BLaER1 treated with 17β-estradiol and CSF1 and Interleukin-3, amounts not matched to agents 10 nM and 100 nM (cell line): ENCODE data around the gene TTC22.
A peak's percentile ranks its signal among the peaks of the same experiment; 100 is the strongest.

Experiments
- H3K27ac ChIP-seq, 11 experiments: shearing (Covaris generic); formaldehyde crosslinking; 2 replicates each; pipeline ENCODE4 v1.8.1; 2022
- H3K27me3 ChIP-seq, 11 experiments: shearing (Covaris generic); formaldehyde crosslinking; 2 replicates each; pipeline ENCODE4 v1.8.1; 2022
- H3K36me3 ChIP-seq, 11 experiments: shearing (Covaris generic); formaldehyde crosslinking; 2 replicates each; pipeline ENCODE4 v1.8.1; 2022
- H3K4me1 ChIP-seq, 10 experiments: shearing (Covaris generic); formaldehyde crosslinking; 2 replicates each; pipeline ENCODE4 v1.8.1; 2022
- H3K4me2 ChIP-seq, 11 experiments: shearing (Covaris generic); formaldehyde crosslinking; 2 replicates each; pipeline ENCODE4 v1.8.1; 2022
- H3K4me3 ChIP-seq, 10 experiments: shearing (Covaris generic); formaldehyde crosslinking; 2 replicates each; pipeline ENCODE4 v1.8.1; 2022
- H3K9ac ChIP-seq, 11 experiments: shearing (Covaris generic); formaldehyde crosslinking; 2 replicates each; pipeline ENCODE4 v1.8.1; 2022
- H3K9me3 ChIP-seq, 11 experiments: shearing (Covaris generic); formaldehyde crosslinking; replicated peaks in 1 of 11; 2 replicates each; pipeline ENCODE4 v1.8.1; 2022
- H4K20me1 ChIP-seq, 11 experiments: shearing (Covaris generic); formaldehyde crosslinking; 2 replicates each; pipeline ENCODE4 v1.8.1; 2022
- Cebpa-rat ChIP-seq, 11 experiments: shearing (Covaris generic); IDR thresholded peaks; 2 replicates each; pipeline ENCODE4 v1.8.1; 2022

TTC22 gene

GRCh38 chr1:54811739-54812655 lies 10.9 kb upstream of the TTC22 start:
- no peaks in the 10 kb centered on the region for H3K36me3 ChIP-seq
- no peak overlapping the region for H3K9ac ChIP-seq
- H3K27me3 ChIP-seq, result no peaks in the 10 kb centered on the region
- no peak overlapping the region for H3K4me3 ChIP-seq
- H3K27ac ChIP-seq, result no peak overlapping the region
- peaks cover 0 to 29% (median 7%) of the 10 kb centered on the region in 10 experiments; a peak in 10 of 20 replicates for H3K4me1 ChIP-seq
- no peak overlapping the region for H3K4me2 ChIP-seq
- no peak for TF ChIP-seq Cebpa-rat (IDR thresholded peaks at IDR 0.05)
- no peaks in the 10 kb centered on the region for H3K9me3 ChIP-seq
- H4K20me1 ChIP-seq, result no peaks in the 10 kb centered on the region; a peak in 1 of 22 replicates

- H3K27ac ChIP-seq, result no peak overlapping the region
- no peak overlapping the region for H3K9ac ChIP-seq
- H3K9me3 ChIP-seq, result no peaks in the 10 kb centered on the region
- no peaks in the 10 kb centered on the region; a peak in 1 of 22 replicates for H4K20me1 ChIP-seq
- no peak overlapping the region for H3K4me3 ChIP-seq
- H3K27me3 ChIP-seq, result no peaks in the 10 kb centered on the region
- no peak for TF ChIP-seq Cebpa-rat (IDR thresholded peaks at IDR 0.05)
- no peak overlapping the region for H3K4me2 ChIP-seq
- H3K4me1 ChIP-seq, result peaks cover 0 to 37% (median 8%) of the 10 kb centered on the region in 10 experiments; a peak in 10 of 20 replicates
- H3K36me3 ChIP-seq, result no peaks in the 10 kb centered on the region
Measured at GRCh38 chr1:54811066-54811465, 9.9 kb upstream of the TTC22 start.

- Histone ChIP-seq H3K36me3 (no peaks in the 10 kb centered on the region), H3K4me2 (no peak overlapping the region), H3K27ac (no peak overlapping the region), H3K9me3 (no peaks in the 10 kb centered on the region), H3K4me1 (peaks cover 0 to 41% (median 8%) of the 10 kb centered on the region in 10 experiments; a peak in 10 of 20 replicates), H3K4me3 (no peak overlapping the region), H3K9ac (no peak overlapping the region; a peak in 1 of 22 replicates), H4K20me1 (no peaks in the 10 kb centered on the region; a peak in 1 of 22 replicates), H3K27me3 (no peaks in the 10 kb centered on the region)
- no peak for TF ChIP-seq Cebpa-rat (IDR thresholded peaks at IDR 0.05)
Measured at GRCh38 chr1:54810153-54810942, 9.2 kb upstream of the TTC22 start.

- Histone ChIP-seq H3K9ac (no peak overlapping the region), H3K27ac (no peak overlapping the region), H3K36me3 (no peaks in the 10 kb centered on the region), H3K4me3 (no peak overlapping the region), H3K27me3 (no peaks in the 10 kb centered on the region), H3K9me3 (no peaks in the 10 kb centered on the region), H3K4me1 (peaks cover 0 to 47% (median 8%) of the 10 kb centered on the region in 10 experiments; a peak in 10 of 20 replicates), H3K4me2 (no peak overlapping the region), H4K20me1 (no peaks in the 10 kb centered on the region; a peak in 1 of 22 replicates)
- no peak for TF ChIP-seq Cebpa-rat (IDR thresholded peaks at IDR 0.05)
Measured at GRCh38 chr1:54809496-54810074, 8.5 kb upstream of the TTC22 start.

GRCh38 chr1:54808443-54809207 lies 7.5 kb upstream of the TTC22 start:
- Histone ChIP-seq H3K36me3 (no peaks in the 10 kb centered on the region), H3K9ac (no peak overlapping the region), H3K9me3 (no peaks in the 10 kb centered on the region), H3K27me3 (no peaks in the 10 kb centered on the region), H3K4me2 (peak overlapping the region in 3 of 11 experiments; percentile 13 to 75 (median 72); a peak in 2 of 22 replicates), H3K27ac (no peak overlapping the region), H4K20me1 (no peaks in the 10 kb centered on the region; a peak in 1 of 22 replicates), H3K4me3 (no peak overlapping the region), H3K4me1 (peaks cover 0 to 54% (median 8%) of the 10 kb centered on the region in 10 experiments; a peak in 10 of 20 replicates)
- no peak for TF ChIP-seq Cebpa-rat (IDR thresholded peaks at IDR 0.05)

GRCh38 chr1:54807756-54808155 lies 6.6 kb upstream of the TTC22 start:
- no peak for TF ChIP-seq Cebpa-rat (IDR thresholded peaks at IDR 0.05)
- Histone ChIP-seq H3K27me3 (no peaks in the 10 kb centered on the region), H3K4me2 (peak overlapping the region in 5 of 11 experiments; percentile 51 to 77 (median 72); a peak in 10 of 22 replicates), H3K9ac (peak overlapping the region in 3 of 11 experiments; percentile 22 to 36 (median 25); a peak in 3 of 22 replicates), H3K4me1 (peaks cover 0 to 54% (median 8%) of the 10 kb centered on the region in 10 experiments; a peak in 10 of 20 replicates), H3K4me3 (no peak overlapping the region), H4K20me1 (no peaks in the 10 kb centered on the region; a peak in 1 of 22 replicates), H3K36me3 (no peaks in the 10 kb centered on the region), H3K27ac (peak overlapping the region in 4 of 11 experiments; percentile 4 to 60 (median 38); a peak in 5 of 22 replicates), H3K9me3 (no peaks in the 10 kb centered on the region)

- Histone ChIP-seq H3K27ac (peak overlapping the region in 4 of 11 experiments; percentile 4 to 60 (median 38); a peak in 5 of 22 replicates), H3K4me3 (no peak overlapping the region), H3K27me3 (no peaks in the 10 kb centered on the region), H3K9ac (peak overlapping the region in 3 of 11 experiments; percentile 22 to 36 (median 25); a peak in 3 of 22 replicates), H3K9me3 (no peaks in the 10 kb centered on the region), H3K4me2 (peak overlapping the region in 5 of 11 experiments; percentile 51 to 77 (median 72); a peak in 10 of 22 replicates), H3K4me1 (peaks cover 0 to 54% (median 8%) of the 10 kb centered on the region in 10 experiments; a peak in 10 of 20 replicates), H3K36me3 (no peaks in the 10 kb centered on the region), H4K20me1 (no peaks in the 10 kb centered on the region; a peak in 1 of 22 replicates)
- TF ChIP-seq Cebpa-rat (IDR thresholded peaks at IDR 0.05), result no peak
Measured at GRCh38 chr1:54806931-54807611, 5.9 kb upstream of the TTC22 start.
